GM21423 (cell line): ENCODE data around the gene ANKRD44.

ENCODE experiments used
- ATAC-seq: cut with Tn5 transposase; IDR thresholded peaks from one replicate; pipeline ENCODE4 v1.9.1; 2021; ENCODE audit warnings: mild to moderate bottlenecking, moderate library complexity; ENCODE audit not compliant: unreplicated experiment

The ANKRD44 gene

DNA sequence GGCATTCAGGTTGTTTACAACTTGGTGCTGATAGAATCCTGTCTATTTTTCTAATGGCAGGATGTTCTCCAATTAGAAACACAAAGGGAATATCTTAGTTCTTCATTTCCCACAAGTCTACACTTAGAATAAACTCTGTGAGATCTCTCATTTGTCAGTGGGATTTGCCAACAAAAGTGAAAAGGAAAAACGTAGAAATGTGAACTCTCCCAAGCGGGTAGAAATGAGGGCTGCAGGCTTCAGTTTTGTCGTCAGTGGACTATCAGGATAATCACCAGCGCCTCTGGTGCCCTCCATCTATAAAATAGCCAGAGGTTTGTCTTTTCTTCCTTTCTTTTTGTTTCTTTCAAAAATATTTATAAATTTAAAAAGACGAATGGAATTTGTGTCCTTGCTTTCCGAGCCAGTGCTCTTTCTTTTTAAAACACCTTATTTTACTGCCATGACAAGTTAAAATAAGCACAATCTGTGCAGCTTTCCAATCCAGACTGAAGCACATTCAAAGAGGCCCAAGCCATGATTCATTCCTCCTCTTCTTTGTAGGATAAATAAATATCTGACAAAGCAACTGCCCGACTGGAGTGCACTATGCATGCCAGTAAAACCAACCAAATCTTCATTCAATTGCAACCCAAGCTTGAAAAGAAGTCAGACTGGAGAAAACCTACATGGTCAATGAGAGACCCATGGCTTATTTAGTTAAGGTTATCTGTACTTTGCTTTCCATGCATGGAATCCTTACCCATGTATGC, 185.8 kb downstream of the ANKRD44 start:
- no peak for ATAC-seq

DNA sequence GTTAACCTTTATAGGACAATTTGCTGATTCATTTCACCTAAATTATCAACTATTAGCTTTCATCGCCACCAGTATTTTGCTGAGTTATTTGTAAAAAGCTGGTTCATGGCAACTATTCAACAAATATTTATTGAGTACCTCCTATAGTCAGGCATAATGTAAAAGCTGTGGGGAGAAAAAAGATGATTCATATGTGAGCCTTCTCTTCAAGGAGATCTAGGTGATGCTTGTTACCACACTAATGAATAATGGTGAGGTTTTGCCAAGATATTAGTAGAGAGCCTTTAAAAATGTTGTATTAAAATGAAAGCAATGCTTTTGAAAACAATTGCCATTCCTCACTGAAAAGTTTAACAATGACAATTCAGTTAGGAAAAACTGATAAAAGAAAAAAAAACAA, 187.8 kb downstream of the ANKRD44 start:
- ATAC-seq, result no peak

DNA sequence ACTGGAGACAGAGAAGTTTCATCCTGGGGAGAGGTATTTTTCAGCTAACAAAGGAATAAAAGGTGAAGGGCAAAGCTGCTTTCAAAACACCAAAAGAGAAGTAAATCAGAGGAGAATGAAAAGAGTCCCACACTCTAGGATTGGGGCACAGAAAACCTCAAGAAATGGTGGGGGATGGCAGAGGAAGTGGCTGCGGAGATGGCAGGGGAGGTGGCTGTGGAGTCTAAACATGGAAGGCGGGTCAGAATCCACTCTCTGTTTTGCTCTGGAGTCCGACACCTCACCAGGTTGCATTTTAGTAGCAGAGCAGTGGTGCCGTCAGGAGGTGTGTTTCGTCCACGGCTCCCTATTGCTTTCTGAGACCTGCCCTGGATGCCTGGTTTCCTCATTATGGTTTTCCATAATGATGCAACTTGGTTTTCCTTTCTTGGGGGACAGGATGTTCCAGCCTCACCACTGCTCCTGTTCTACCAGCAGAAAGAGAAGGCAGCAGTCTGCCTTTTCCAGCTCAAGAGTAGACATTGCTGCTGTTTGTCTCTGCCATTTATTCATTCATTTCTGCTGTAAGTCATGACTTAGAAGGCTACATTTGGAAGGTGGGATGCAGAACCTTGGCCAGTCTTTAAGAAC, 188.7 kb downstream of the ANKRD44 start:
- ATAC-seq, result no peak

- no peak for ATAC-seq
These were observed 189.3 kb downstream of the ANKRD44 start for GRCh38 chr2:197121255-197121654.

DNA sequence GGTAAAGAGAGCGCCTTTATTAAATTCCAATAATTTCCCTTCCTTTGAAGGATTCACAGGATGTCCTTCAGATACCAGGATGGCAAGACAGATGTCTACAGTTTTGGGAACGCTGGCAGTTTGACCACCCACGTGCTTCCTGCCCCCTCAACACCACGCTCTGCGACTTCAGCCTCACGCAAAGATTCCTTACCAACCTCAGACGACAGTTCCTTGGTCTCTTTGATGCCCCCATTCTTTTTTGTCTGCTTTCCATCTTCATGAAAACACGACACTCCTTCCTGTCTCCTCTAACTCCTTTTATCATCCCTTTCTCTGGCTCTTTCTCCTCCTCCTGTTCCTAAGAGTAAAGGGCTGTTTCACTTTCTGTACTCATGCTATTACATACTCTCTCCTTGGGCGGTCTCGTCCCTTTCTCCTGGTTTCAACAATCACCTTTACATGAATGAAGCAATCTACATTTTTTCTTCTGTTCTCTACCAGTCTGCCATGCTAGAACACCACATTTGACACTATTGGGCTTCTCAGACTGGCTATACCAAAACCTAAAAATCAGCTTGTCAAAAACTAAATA, 194.2 kb downstream of the ANKRD44 start:
- no peak for ATAC-seq

DNA sequence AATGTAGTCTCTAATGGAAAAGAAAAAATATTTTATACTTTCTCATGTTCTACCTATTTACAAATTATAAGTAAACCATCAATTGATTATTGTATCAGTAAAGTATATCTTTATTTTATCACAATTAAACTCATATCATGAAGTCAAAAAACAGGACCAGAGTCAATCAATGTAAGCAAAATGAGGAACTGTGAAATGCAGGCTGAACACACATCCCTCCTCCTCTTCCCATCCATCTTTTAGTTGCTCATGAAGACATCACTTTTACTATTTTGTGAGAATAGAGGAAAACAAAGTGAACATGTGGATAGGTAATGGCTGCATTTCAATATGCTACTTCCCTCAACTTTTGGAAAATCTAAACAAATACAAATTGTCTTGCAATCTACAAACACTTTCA, 195.3 kb downstream of the ANKRD44 start:
- ATAC-seq, result no peak

DNA sequence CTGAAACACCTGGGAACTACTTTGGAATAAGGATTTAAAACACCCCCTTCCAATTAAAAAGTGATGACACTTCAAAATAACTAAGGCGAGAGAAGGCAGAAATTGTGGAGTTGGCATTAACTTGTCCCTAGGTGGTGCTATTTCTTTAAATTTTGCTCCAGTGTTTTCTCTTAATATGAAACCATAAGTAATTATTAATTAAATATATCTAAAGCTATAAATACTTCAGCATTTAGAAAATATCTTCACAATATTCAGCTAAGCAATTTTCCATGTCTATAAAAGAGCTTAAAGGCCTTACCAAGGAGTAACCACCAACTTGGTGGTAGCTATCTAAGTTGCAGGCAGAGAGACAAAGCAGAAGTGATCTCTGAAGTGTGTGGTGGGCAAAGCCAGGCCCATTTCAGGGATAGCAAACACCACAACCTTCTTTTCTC, 197.3 kb downstream of the ANKRD44 start:
- peak; percentile 66 for ATAC-seq

- no peak for ATAC-seq
These were observed 201.3 kb downstream of the ANKRD44 start for GRCh38 chr2:197109326-197109725.

DNA sequence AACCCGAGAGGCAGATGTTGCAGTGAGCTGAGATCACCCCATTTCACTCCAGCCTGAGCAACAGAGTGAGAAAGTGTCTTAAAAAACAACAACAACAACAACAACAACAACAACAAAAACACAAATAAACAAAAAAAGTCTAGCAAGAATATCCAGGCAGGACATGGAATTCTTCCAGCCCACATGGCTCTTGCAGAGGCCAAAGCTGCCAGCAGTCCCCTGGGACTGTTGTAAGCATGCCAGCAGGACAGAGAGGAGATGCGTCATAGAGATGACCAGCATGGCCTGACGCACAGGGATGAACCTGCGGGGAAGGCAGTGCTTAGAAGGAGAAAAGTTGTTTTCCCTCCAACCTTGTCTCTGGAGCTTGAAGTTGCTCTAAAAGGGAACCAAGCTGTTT, 201.8 kb downstream of the ANKRD44 start:
- no peak for ATAC-seq

GRCh38 chr2:197107291-197108269, 203.0 kb downstream of the ANKRD44 start:
- no peak for ATAC-seq

GRCh38 chr2:197103363-197103762, 207.2 kb downstream of the ANKRD44 start:
- ATAC-seq, result no peak

- ATAC-seq, result no peak
These were observed 208.3 kb downstream of the ANKRD44 start for GRCh38 chr2:197102231-197102630.

DNA sequence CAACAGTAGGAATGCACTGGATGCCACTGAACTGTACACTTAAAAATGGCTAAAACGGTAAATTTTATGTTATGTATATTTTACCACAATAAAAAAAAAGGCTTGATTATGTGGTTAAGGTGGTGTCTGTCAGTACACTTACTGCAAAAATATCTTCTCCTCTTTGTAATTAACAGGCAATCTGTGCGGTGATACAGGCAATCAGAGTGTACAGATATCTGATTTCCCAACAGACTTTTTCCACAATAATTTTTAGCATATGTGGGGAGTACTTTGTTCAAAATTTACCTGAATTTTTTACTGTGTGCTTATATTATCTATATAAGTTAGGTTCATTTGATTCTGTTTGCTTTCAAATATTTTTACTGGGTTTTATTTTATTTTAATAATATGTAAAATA, 209.1 kb downstream of the ANKRD44 start:
- ATAC-seq, result no peak

DNA sequence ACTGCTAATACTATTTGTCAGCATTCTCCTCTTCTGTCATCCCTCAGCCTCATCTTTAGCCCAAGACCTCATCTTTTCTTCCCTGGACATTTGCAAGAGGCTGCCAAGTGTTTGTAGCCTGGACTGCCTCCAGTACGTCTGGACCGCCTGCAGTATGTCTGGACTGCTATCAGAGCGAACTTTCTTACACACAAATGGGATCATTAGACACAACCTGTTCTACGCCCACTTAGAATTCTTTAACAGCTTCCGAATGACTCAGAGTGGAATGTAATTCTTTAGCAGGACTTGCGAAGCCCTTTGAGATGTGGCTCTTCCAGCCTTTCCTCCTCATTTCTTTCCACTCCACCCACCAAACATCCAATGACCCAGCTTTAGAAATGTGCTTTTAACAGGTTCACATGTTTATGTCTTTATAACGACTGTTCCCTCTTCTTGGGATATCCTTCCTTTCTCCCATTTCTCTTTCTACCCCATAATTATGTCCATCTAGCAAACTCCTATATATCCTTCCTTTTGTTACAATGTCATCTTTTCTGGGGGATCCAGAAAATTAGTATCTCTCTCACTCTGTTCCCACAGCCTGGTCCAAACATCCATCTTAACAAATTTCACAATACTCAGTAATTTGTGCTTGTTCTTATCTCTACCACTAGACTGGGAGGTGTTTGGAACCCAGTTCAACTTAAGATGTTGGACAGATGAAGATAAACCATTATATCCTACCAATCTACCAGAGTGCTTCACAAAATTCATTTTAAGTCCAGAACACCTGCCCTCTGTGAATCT, 212.8 kb downstream of the ANKRD44 start:
- no peak for ATAC-seq

DNA sequence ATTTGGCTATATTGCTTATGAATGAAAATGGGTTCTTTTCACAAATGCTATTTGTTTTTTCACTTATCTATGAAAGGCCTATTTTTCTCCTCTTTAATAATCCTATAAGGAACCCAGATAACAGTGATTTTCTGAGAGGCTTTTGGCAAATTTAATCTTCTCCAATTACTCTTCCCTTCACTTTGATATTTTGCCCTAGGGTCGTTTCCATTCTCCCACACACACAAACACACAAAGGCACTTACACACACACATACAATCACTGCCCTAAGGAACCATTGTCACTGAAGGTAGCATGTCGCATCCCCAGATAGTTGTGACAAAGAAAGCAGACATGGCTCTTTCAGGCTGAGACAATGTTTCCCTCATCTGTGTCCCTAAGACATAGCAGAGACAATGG, 213.9 kb downstream of the ANKRD44 start:
- ATAC-seq, result no peak

- ATAC-seq, result no peak
These were observed 218.1 kb downstream of the ANKRD44 start for GRCh38 chr2:197092431-197092830.

DNA sequence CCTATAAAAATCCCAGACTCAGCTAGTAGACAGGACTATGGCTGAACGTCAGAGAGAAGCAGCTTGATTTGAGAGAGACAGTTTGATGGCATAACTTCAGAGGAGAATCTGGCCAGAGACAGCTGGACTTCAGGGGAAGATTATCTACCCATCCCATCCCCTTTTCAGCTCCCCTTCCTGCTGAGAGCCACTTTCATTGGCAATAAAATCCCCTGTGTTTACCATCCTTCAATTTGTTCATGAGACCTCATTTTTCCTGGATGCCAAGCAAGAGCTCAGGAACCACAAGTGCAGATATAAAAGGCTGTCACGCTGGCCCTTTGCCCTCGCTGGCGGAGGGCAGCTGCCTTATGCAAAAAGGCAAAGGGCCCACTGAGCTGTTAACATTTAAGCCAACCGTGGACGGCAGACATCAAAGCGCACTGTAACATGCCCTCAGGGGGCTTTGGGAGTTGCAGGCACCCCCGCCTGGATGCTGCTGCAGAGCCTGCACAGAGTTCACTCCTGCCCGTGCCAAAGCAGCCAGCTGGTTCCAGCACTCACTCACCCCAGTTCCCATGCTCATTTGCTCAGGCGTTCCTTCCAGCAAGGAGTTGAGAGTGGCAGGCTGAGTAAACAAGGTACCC, 219.7 kb downstream of the ANKRD44 start:
- ATAC-seq, result no peak

DNA sequence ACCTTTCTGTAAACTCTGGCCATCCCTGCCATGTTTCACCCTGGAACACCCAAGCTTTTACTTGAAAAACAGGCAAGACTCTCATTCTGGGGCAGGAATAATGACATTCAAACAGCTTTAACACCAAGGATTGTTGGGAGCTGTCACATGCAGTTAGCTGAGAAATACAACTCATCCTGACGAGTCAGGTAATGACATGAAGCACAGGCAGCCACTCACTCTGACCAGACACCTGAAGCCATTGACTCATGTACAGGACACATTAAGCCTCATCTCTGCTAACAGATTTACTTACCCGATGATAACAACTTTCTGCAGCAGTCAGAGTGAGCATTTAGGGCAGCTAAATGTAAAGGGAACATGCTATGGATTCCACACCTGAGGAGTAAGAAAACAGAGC, 220.9 kb downstream of the ANKRD44 start:
- no peak for ATAC-seq

DNA sequence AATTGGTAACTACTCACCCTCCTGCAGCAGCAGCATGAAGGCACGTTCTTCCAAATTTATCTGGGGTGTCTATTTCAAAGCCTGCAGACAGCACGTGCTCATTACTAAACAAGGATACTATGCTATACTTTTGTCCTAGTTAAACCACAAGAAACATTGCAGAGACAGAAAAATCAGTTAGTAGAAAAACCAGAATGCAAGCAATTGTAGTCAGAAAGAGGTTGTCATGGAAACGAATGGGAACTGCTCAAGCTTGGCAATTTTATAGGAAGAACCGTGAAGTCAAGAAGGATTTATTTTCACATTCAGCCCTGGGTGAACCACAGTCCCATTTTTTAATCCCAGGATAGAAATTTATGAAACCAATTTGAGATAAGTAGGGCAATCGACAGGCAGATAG, 221.9 kb downstream of the ANKRD44 start:
- no peak for ATAC-seq

DNA sequence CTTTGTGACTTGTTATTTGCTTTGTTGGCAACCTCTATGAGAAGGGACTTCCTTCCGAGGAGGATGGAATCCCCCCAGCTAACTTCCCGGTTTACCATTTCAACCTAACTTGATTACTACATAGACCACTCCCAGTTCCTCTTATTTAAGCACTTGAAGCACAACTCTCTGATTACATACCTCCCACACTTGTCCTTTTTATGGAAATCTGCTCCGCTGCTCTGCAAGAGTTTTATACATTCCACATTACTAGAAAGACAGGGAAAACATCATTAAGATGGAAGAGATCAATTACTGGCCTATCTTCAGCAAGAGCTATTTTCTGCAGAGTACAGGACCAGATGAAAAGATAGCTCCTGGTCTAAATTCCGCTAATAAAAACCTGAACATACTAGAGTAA, 224.1 kb downstream of the ANKRD44 start:
- ATAC-seq, result no peak
